HG02885 (cell line): ENCODE measurements around the gene FLT4.
"Not testable (repeated sequence)": the region's sequence is repeated elsewhere in the genome, so short reads cannot be mapped to it uniquely, and the experiment has no call there.

Experiments used
- ATAC-seq: cut with Tn5 transposase; IDR thresholded peaks from one replicate; pipeline ENCODE4 v1.9.1; 2021; ENCODE audit warnings: mild to moderate bottlenecking; ENCODE audit not compliant: unreplicated experiment, poor library complexity

Gene FLT4

GRCh38 chr5:180649297-180650039 lies at the start of gene FLT4:
Gene FLT4, minus strand, starts transcription at chr5:180649600. Its CDS starts 55 bp downstream, at chr5:180649545.
- no peak for ATAC-seq

- no peak for ATAC-seq
These were observed 49.6 kb upstream of the FLT4 start for GRCh38 chr5:180699042-180699441.

DNA sequence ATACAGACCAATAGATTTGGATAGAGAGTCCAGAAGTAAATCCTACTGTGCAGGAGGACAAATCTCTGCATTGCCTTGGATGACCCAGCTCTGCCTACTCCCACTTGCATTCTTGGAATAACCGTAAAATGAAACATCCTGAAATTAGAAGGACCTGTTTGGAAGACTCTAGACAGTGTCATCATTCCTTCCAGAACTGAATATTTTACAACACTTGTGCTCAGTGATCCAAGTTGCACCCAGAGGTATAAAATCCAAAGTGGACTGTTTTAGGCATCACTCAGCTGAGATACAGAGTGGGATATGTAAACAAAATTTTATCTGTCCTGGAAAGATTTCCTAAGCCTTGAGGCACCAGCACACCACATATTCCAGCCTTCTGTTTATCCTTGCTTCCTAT lies 46.7 kb upstream of the FLT4 start:
- ATAC-seq: no peak

DNA sequence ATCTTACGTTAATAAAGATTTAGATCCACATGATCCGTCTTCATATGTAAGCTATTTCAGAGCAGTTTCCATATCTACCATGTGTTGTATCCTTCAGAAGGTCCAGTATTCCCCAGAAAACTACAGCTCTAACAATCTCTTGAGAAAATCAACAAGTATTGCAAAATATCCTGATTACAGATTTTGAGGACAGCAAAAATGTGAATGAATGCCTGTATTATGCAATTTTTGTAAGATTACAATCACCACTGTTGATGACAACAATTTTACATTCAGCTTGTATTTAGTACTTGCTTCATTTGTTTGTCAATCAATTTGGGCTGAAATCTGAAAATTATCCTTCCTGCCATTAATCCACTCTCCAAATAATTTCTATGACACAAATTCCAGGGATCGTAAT lies 43.0 kb upstream of the FLT4 start:
- no peak for ATAC-seq

DNA sequence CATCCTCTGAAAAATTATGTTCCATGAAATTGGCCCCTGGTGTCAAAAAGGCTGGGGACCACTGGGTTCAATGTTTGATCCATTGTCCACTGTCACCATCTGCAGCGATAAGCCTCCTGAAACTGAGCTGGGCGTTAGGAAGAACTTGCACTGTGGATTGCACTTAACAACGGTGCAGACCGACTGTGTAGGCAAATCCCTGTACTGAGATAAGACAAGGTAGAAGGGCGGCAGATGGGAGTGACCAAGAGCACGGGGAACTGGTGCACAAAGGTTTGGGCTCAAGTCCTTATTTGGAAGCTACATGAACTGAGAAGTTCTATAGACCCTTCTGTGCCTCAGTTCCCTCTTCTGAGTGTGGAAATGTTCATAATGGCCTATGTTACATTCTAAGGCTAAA lies 41.6 kb upstream of the FLT4 start:
- no peak for ATAC-seq

DNA sequence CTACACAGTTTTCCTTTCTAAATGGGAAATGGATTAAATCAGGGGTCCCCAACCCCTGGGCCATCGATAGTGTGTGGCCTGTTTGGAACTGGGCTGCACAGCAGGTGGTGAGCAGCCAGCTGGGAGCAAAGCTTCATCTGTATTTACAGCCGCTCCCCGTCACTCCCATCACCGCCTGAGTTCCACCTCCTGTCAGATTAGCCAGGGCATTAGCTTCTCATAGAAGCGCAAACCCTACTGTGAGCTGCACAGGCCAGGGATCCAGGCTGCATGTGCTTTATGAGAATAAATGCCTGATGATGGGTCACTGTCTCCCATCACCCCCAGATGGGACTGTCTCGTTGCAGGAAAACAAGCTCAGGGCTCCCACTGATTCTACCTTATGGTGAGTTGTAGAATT lies 41.2 kb upstream of the FLT4 start:
- no peak for ATAC-seq

DNA sequence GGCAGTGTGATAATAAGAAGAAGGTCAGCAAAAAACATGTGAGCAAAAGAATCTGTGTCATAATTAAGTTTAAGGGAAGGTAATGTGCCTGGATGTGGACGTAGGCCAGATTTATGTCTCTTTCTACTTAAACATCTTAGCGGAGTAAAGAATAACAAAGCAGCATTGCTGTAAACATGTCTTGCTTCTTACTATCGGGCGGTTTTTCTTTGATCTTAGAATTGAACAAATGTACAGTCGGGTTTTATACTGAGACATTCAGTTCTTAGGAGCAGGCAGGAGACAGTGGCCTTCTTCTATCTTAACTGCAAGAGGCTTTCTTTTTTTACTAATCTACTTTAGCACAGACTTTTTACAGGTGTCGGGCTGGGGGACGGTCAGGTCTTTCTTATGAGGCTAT lies 40.4 kb upstream of the FLT4 start:
- ATAC-seq: no peak

DNA sequence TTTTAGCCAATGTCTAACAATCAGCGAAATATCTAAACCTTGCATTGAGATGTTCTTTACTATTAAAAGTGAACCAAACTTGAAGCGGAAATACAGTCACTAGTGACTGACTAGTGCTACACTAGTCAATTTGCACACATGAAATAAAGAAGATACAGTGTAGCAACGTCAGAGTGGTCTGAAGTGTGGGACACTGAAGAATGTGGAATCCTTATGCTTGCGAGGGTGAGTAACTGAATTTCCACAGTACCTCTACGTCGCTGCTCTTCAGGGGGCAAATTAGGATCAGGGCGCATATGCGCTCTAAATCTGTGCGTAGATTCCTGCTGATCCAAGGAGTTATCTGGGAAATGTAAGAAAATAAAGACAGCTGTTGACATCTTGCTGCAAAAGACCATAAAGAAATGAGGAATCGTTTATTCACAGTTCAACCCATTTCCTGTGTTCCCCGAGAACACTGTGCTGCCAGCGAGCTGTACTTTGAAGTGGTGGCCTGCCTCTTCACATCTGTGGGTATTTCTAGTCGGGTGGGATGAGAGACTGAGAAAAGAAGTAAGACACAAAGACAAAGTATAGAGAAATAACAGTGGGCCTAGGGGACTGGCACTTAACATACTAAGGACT lies 39.8 kb upstream of the FLT4 start:
- ATAC-seq: no peak

GRCh38 chr5:180688330-180689070 lies 39.1 kb upstream of the FLT4 start:
- ATAC-seq: no peak

GRCh38 chr5:180686799-180687198 lies 37.4 kb upstream of the FLT4 start:
- not testable (repeated sequence) for ATAC-seq

GRCh38 chr5:180684623-180685161 lies 35.3 kb upstream of the FLT4 start:
- ATAC-seq: no peak

GRCh38 chr5:180683220-180683922 lies 34.0 kb upstream of the FLT4 start:
- no peak for ATAC-seq

GRCh38 chr5:180682560-180682959 lies 33.2 kb upstream of the FLT4 start:
- ATAC-seq: no peak

- not testable (repeated sequence) for ATAC-seq
These were observed 32.6 kb upstream of the FLT4 start for GRCh38 chr5:180682008-180682407.

DNA sequence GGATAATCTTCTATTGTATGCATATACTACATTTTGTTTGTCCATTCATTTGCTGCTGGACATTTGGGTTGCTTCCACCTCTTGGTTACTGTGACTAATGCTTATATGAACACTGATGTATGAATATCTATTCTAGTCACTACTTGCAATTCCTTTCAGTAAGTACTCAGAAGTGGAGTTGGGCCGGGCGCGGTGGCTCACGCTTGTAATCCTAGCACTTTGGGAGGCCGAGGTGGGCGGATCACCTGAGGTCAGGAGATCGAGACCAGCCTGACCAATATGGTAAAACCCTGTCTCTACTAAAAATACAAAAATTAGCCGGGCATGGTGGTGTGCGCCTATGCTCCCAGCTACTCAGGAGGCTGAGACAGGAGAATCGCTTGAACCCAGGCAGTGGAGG lies 28.9 kb upstream of the FLT4 start:
- ATAC-seq: not testable (repeated sequence)

DNA sequence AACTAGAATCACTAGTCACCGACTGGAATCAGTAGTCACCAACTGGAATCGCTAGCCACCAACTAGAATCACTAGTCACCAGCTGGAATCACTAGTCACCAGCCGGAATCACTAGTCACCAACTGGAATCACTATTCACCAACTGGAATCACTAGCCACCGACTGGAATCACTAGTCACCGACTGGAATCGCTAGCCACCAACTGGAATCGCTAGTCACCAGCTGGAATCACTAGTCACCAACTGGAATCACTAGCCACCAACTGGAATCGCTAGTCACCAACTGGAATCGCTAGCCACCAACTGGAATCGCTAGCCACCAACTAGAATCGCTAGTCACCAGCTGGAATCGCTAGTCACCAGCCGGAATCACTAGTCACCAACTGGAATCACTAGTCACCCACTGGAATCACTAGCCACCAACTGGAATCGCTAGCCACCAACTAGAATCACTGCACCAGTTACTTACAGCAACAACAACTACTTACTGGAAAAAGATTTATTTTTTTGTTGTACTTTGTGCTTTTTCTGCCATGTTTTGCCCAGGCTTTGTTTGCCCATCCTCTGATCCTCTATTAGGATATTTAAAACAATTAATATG lies 25.7 kb upstream of the FLT4 start:
- ATAC-seq: no peak

GRCh38 chr5:180674090-180674475 lies 24.7 kb upstream of the FLT4 start:
- ATAC-seq: not testable (repeated sequence)

GRCh38 chr5:180673371-180674089 lies 24.1 kb upstream of the FLT4 start:
- ATAC-seq: no peak

DNA sequence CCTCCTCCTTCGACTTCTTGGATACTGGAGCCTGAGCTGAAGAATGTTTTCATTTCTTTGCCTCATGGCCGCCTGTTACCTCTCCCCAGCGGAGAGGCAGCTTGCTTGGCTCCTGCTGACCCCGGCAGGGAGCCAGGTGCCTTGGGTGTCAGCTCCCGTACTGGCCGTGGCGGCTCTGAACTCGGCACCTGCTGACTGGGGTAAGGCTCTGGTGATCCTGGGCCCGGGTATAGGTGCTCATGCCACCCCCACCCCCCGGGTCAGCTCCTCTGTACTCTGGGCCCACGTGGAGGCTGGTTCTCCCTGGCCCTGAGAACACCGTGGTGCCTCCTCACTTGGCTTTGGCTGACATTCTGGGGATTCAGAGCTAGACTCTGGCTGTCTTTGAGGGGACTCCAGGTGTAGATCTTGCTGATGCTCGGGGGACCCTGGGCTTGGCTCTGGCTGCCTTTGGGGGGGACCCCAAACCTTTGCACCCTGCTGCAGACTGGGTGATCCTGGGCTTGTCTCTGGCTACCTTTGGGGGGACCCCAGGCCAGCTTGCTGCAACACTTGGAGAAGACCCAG lies 22.6 kb upstream of the FLT4 start:
- ATAC-seq: not testable (repeated sequence)
